HPDE6-E6E7 (cell line): Measurements from ENCODE around the gene CMSS1.

Experiments
- DNase-seq: peaks from one replicate; pipeline ENCODE4 v3.0.0; 2011; ENCODE audit warnings: missing footprints; ENCODE audit errors: extremely low spot score

Gene CMSS1

DNA sequence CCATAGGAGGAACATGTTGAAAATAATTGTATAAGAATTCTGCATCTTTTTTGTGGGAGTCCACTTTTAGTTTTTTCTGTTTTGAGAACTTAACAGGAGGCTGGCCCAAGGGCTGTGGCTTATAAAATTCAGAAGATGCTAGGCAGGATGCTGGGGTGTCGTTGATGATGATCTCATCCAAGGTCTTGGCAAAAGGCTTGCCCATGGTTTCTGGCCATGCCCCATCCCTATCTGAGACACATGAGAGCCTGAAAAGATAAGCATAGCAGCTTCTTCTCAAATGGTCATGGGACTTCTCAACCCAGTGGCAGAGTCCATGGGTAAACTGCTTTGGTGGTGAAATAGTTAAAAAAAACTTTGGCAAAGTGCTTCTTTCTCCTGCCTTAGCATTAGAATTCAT is 35.2 kb downstream of the CMSS1 start:
- DNase-seq, result no peak

DNA sequence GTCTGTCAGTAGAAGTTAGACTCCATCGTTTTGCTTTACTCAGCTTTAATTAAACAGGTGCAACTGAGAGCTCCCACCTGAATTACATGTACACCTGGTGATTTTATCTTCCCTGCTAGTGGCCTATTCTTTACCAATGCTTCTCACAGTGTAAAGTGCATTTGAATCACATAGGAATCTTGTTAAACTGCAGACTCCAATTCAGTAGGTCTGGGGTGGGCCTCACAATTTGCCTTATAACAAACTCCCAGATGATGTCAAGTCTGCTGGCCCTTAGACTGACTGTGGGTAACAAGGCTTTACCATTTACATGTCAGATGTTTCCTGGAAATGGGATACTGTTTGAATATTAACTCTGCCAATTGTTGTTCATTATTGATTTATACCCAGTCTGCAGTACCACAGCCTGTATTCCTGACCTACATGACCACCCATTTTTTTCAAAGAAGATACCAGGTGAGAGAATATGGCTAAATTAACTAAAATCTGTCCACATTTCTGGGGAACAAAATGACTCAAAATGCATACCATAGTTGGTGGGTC is 37.2 kb downstream of the CMSS1 start:
- no peak for DNase-seq

DNA sequence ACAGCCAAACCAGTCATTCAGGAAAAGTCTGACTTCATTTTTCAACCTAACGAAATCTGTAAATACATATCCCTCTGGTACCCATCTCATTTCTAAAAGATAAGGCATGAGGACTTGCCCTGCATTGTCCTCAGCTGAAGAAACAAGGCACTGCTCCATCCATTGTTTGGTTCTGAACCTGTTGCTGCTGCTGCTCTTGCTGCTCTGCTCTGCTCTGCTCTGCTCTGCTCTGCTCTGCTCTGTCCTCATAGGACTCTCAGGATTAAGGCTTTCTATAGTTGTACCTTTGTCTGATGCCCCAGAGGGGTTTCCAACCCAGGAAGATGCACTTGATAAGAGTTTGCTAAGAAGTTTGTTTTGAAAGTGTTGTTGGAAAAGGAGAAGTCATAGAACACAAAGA is 38.2 kb downstream of the CMSS1 start:
- DNase-seq, result no peak

- DNase-seq, result no peak
These were observed 39.0 kb downstream of the CMSS1 start for GRCh38 chr3:99856437-99857220.

- DNase-seq, result no peak
These were observed 39.6 kb downstream of the CMSS1 start for GRCh38 chr3:99857278-99857677.

DNA sequence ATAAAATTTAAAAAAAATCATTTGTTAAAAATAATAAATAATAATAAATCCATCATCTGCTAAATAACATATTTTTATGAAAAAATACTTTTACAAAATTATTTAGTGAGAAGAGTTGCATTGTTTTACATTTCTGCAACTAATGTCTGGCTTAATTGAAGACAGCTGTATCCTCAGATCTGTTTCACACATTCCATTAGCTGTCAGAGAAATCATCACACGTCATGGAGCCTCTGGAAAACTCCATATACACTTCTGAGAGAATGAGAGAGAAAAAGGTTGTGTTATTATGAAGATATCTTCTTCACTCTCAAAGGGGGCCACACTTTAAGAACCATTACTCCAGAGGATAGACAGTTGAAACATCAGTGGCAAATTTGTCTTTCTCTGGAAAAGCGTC is 40.8 kb downstream of the CMSS1 start:
- no peak for DNase-seq

GRCh38 chr3:99859825-99860224 is 42.2 kb downstream of the CMSS1 start:
- peak; percentile 39 for DNase-seq

- DNase-seq, result no peak
These were observed 43.6 kb downstream of the CMSS1 start for GRCh38 chr3:99861216-99861615.

DNA sequence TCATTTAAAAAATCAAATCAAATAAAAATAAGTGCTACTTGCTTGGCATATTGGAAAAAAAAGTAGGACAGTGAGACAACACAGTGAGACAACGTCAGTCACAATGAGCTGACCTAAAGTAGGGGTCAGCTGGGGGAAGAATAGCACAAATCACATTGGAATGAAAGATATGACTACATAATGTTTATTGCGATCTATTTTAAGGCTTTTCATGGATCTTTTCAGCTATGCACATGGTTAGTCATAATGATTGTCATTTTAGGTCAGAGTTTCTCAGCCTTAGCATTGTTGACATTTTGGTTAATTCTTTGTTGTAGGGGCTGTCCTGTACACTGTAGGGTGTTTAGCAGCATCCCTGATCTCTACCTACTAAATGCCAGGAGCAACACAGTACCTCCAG is 44.5 kb downstream of the CMSS1 start:
- no peak for DNase-seq

DNA sequence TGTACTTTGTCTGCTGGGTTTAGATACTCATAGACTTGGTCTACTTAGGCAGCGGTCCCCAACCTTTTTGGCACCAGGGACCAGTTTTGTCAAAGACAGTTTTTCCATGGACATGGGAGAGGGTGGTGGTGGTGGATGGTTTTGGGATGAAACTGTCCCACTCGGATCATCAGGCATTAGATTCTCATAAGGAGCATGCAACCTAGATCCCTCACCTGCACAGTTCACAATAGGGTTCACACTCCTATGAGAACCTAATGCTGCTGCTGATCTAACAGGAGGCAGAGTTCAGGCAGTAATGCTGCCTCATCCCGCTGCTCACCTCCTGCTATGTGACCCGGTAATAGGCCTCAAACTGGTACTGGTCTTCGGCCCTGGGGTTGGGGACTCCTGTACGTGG is 45.3 kb downstream of the CMSS1 start:
- no peak for DNase-seq

- DNase-seq, result no peak
These were observed 45.9 kb downstream of the CMSS1 start for GRCh38 chr3:99863588-99863987.

- no peak for DNase-seq
These were observed 46.6 kb downstream of the CMSS1 start for GRCh38 chr3:99864289-99864688.

GRCh38 chr3:99865321-99865720 is 47.7 kb downstream of the CMSS1 start:
- DNase-seq, result no peak

- no peak for DNase-seq
These were observed 48.6 kb downstream of the CMSS1 start for GRCh38 chr3:99866261-99866761.

- DNase-seq, result no peak
These were observed 50.1 kb downstream of the CMSS1 start for GRCh38 chr3:99867594-99868310.

DNA sequence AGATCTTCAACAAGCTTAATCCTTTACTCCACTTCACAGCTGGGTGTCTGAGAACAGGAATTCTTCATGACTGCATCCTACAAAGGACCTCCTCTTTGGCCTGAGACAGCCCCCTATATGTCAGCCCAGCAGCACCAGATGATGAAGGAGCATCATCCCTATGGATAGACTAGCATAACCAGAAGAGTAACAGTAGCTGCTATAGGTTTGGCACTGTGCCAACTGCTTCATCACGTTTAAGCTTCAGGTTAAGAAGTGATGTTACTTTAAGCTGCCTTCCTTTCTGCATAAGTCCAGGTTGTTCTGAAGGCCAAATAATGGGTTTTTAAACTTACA is 50.6 kb downstream of the CMSS1 start:
- no peak for DNase-seq

GRCh38 chr3:99869621-99870020 is 52.0 kb downstream of the CMSS1 start:
- no peak for DNase-seq

- DNase-seq, result no peak
These were observed 53.0 kb downstream of the CMSS1 start for GRCh38 chr3:99870712-99871111.

- DNase-seq, result no peak
These were observed 53.8 kb downstream of the CMSS1 start for GRCh38 chr3:99871231-99872045.

DNA sequence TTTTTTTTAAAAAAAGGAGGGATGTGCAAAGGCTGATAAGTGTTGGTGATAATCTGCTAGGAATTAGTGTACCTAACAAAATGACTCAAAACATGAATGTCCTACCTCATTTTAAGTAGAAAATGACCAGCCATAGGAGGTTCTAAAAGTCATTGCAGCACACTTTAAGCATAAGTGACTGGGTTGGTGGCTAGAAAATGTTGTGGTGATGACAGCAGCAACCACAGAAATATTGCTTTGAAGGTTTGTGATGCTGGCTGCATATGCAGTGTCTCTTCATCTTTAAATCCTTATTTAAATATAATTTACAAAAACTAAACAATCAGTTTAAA is 55.2 kb downstream of the CMSS1 start:
- DNase-seq, result no peak

DNA sequence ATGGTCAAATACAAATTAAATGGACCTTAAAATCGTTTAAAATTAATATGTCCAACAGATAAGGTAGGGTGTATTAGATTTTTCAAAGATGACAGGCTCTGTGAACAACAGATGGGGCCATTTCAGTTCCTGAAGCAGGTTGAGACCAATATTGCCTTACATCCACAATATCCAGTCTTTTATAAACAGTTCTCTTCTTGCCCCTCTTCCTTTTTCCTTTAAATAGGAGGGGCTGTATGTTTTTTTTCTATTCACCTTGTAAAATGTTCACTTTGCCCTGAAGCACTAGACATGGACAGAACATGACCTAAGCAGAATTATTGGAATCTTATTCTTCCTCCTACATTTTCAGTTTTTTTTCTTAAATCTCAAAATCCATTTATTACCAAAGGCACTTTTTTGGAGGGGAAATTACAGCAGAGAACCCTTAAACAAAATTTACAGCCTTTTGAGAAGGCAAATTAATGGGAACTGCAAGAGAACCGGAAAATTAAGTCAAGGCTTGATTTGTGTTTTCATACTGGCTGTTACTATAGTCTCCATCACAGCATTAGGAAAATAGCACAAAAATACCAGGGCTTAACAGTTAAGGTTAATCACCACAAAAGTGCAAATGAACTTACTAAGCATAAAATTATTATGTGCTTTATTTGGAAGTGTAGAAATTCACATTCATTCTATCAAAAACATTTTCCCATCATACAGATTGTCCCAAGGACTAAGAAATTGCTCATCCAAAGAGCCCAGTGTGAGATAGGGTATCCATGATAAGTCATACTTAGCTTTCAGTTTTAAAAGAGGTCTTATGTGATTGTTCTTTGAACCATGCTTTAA is 55.8 kb downstream of the CMSS1 start:
- no peak for DNase-seq
